GM23248 (cell line): ENCODE measurements around the gene NOL7.

Source experiments
- EZH2 ChIP-seq: fragments of 200-600 bp; sonication (generic); IDR thresholded peaks from 2 replicates; pipeline ENCODE4 v1.6.1; 2018; ENCODE audit warnings: antibody characterized with exemption, mild to moderate bottlenecking; ENCODE audit not compliant: insufficient read depth, poor library complexity, severe bottlenecking
- EZH2phosphoT487 ChIP-seq: fragments of 200-600 bp; sonication (generic); IDR thresholded peaks from 2 replicates; pipeline ENCODE4 v1.6.1; 2018; ENCODE audit warnings: antibody characterized with exemption, moderate library complexity, mild to moderate bottlenecking, low read depth; ENCODE audit not compliant: insufficient read depth

DNA sequence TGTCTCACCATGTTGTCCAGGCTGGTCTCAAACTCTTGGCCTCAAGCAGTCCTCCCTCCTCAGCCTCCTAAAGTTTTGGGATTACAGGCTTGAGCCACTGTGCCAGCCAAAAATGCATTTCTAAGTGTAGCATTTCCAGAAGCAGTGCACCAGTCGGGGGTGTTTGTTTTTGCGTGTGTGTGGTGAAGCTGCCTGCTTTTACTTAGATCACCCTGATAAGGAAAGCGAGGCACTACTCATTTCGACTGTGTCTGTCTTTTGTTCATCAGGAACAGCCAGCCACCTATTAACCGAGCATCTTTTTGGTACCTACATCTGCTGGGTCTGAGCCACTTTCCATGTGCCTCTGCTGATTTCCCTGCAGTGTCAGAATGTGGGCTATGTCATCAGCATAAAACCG, 22.0 kb upstream of the NOL7 start:
- TF ChIP-seq EZH2phosphoT487 (no peak), EZH2 (no peak)
